IMR-90 (cell line): ENCODE measurements around the gene NDUFV2. TPM values are rescaled to one million over a fixed set of nuclear protein-coding genes. Genes with fewer than 3 reads are reported as not detected.

Source experiments
- BHLHE40 ChIP-seq: fragments of 150-350 bp; IDR thresholded peaks from 2 replicates; pipeline ENCODE4 v1.6.1; 2016; ENCODE audit warnings: mild to moderate bottlenecking, low read depth, low read length
- MAZ ChIP-seq: IDR thresholded peaks from 2 replicates; pipeline ENCODE4 v1.6.1; 2012; ENCODE audit warnings: low read depth, mild to moderate bottlenecking, low read length, improper control_type of control experiment, moderate library complexity, borderline replicate concordance
- RFX5 ChIP-seq: IDR thresholded peaks from 2 replicates; pipeline ENCODE4 v1.8.0; 2012; ENCODE audit warnings: low read depth, mild to moderate bottlenecking, low read length, moderate library complexity
- SMC3 ChIP-seq: fragments of 150-350 bp; IDR thresholded peaks from 2 replicates; pipeline ENCODE4 v1.6.1; 2016; ENCODE audit warnings: low read depth, mild to moderate bottlenecking, antibody characterized with exemption, low read length, moderate library complexity
- polyA plus RNA-seq, 3 experiments: library from polyadenylated mRNA; depleted of rRNA; stranded (reverse); fragments of >200 nt; gene quantifications; 2 replicates each; pipeline ENCODE4 v1.2.3, GENCODE V29; 2012; ENCODE audit warnings: low replicate concordance in 1 of 3
- total RNA-seq: library from RNA; depleted of rRNA; stranded (reverse); fragments of >200 nt; gene quantifications from 2 replicates; pipeline ENCODE4 v1.2.3, GENCODE V29; 2012

The NDUFV2 gene
- total and polyA plus RNA-seq, 2 of the 4 experiments (the other 2 are of a cell fraction), result 106 to 126 TPM

GRCh38 chr18:9137168-9138066 is 34.9 kb downstream of the NDUFV2 start (continued):
- TF ChIP-seq MAZ, result peak; percentile 27; the same call in 1 of the 2 replicates
- TF ChIP-seq BHLHE40, result peak; percentile 49
- TF ChIP-seq RFX5, result no peak
- TF ChIP-seq SMC3, result no peak
